SK-N-SH (cell line): Measurements from ENCODE around the gene B4GALNT3. TPM values are rescaled to one million over a fixed set of nuclear protein-coding genes. Genes with fewer than 3 reads are reported as not detected.

Source experiments
- CTCF ChIA-PET: fragments of 300-600, 350-600 bp; formaldehyde crosslinking; extraction: SDS; loops from one replicate; lab custom pipeline; 2021; lab: Yijun Ruan, JAX
- POLR2A ChIA-PET: fragments of 350-600 bp; sonication (Branson Sonifier 250); formaldehyde crosslinking; extraction: SDS; loops from one replicate; lab custom pipeline; 2020; ENCODE audit warnings: antibody characterized with exemption, inconsistent platforms; lab: Yijun Ruan, JAX
- DNase-seq: peaks from one replicate; pipeline ENCODE4 v3.0.0; 2012
- H2AFZ ChIP-seq: fragments of 200-600 bp; sonication (generic); 2 replicates; pipeline ENCODE4 v1.8.1; 2016; ENCODE audit warnings: antibody characterized with exemption, mild to moderate bottlenecking, low read depth
- H3F3A ChIP-seq: fragments of 200-600 bp; sonication (generic); replicated peaks from 2 replicates; pipeline ENCODE3; 2016; ENCODE audit warnings: antibody characterized with exemption, mild to moderate bottlenecking; ENCODE audit not compliant: insufficient read depth
- H3K27ac ChIP-seq, 2 experiments: fragments of 200-500 bp in 1 of 2; fragments of 200-600 bp in 1 of 2; sonication (Bioruptor generic) in 1 of 2; sonication (generic), shearing (Covaris generic) in 1 of 2; 2 replicates each; pipeline versions ENCODE4 v1.5.1 to v1.6.1; 2014 to 2016; ENCODE audit warnings: low read depth in 2 of 2, inconsistent platforms in 1 of 2, low read length in 1 of 2, mild to moderate bottlenecking in 1 of 2, mixed read lengths in 1 of 2
- H3K27me3 ChIP-seq: fragments of 200-600 bp; sonication (generic), shearing (Covaris generic); 2 replicates; pipeline ENCODE4 v1.6.1; 2016; ENCODE audit warnings: mixed run types; ENCODE audit not compliant: insufficient read depth
- H3K36me3 ChIP-seq, 2 experiments: fragments of 200-500 bp in 1 of 2; fragments of 200-600 bp in 1 of 2; sonication (Bioruptor generic) in 1 of 2; sonication (generic) in 1 of 2; replicated peaks in 1 of 2; 2 replicates each; pipeline versions ENCODE3 to v1.5.1; 2014 to 2016; ENCODE audit warnings: low read length in 1 of 2, mild to moderate bottlenecking in 1 of 2; ENCODE audit not compliant: insufficient read depth in 2 of 2, control insufficient read depth in 1 of 2
- H3K4me1 ChIP-seq, 2 experiments: fragments of 200-500 bp in 1 of 2; fragments of 200-600 bp in 1 of 2; sonication (Bioruptor generic) in 1 of 2; sonication (generic), shearing (Covaris generic) in 1 of 2; 2 replicates each; pipeline versions ENCODE4 v1.5.1 to v1.6.1; 2014 to 2016; ENCODE audit warnings: low read depth in 1 of 2, low read length in 1 of 2, mixed run types in 1 of 2; ENCODE audit not compliant: insufficient read depth in 2 of 2, control insufficient read depth in 1 of 2
- H3K4me2 ChIP-seq: fragments of 200-600 bp; sonication (generic), shearing (Covaris generic); 2 replicates; pipeline ENCODE4 v1.6.1; 2017; ENCODE audit warnings: mixed run types
- H3K4me3 ChIP-seq, 2 experiments: fragments of 200-500 bp in 1 of 2; fragments of 200-600 bp in 1 of 2; sonication (Bioruptor generic) in 1 of 2; sonication (generic), shearing (Covaris generic) in 1 of 2; 2 replicates each; pipeline versions ENCODE4 v1.5.1 to v1.8.1; 2014 to 2016; ENCODE audit warnings: low read depth in 2 of 2, inconsistent platforms in 1 of 2, low read length in 1 of 2, mild to moderate bottlenecking in 1 of 2, mixed read lengths in 1 of 2, moderate library complexity in 1 of 2
- H3K79me2 ChIP-seq: fragments of 200-600 bp; sonication (generic); 2 replicates; pipeline ENCODE4 v1.8.1; 2017; ENCODE audit warnings: mild to moderate bottlenecking; ENCODE audit not compliant: insufficient read depth
- H3K9ac ChIP-seq: fragments of 200-600 bp; sonication (generic); 2 replicates; pipeline ENCODE4 v1.6.1; 2017; ENCODE audit warnings: mixed run types
- H3K9me2 ChIP-seq: fragments of 200-600 bp; sonication (generic); 2 replicates; pipeline ENCODE4 v1.6.1; 2017; ENCODE audit warnings: mixed run types
- H3K9me3 ChIP-seq: fragments of 200-600 bp; sonication (generic); 2 replicates; pipeline ENCODE4 v1.6.1; 2017; ENCODE audit warnings: mixed run types, mild to moderate bottlenecking, moderate library complexity
- H4K20me1 ChIP-seq: fragments of 200-600 bp; sonication (generic); 2 replicates; pipeline ENCODE4 v1.6.1; 2017; ENCODE audit warnings: mild to moderate bottlenecking, mixed run types; ENCODE audit not compliant: insufficient read depth
- CHD2 ChIP-seq: fragments of 150-350 bp; IDR thresholded peaks from 2 replicates; pipeline ENCODE4 v1.6.1; 2018; ENCODE audit warnings: low read length; ENCODE audit not compliant: partially characterized antibody
- ELF1 ChIP-seq: IDR thresholded peaks from 2 replicates; pipeline ENCODE4 v1.4.0; 2012
- EP300 ChIP-seq, 2 experiments: IDR thresholded peaks; 2 replicates each; pipeline versions ENCODE4 v1.4.0 to v1.6.1; 2012; ENCODE audit warnings: borderline replicate concordance in 1 of 2, low read depth in 1 of 2, low read length in 1 of 2
- FOSL2 ChIP-seq: IDR thresholded peaks from 2 replicates; pipeline ENCODE4 v1.4.0; 2012; ENCODE audit warnings: low read depth, mild to moderate bottlenecking, moderate library complexity, borderline replicate concordance
- FOXJ3 ChIP-seq: sonication (generic); formaldehyde crosslinking; IDR thresholded peaks from 2 replicates; pipeline ENCODE4 v1.5.1; 2020; ENCODE audit warnings: mild to moderate bottlenecking, missing genetic modification reagents
- FOXM1 ChIP-seq: IDR thresholded peaks from 2 replicates; pipeline ENCODE4 v1.4.0; 2012; ENCODE audit warnings: low read depth, mild to moderate bottlenecking
- IRF3 ChIP-seq: fragments of 150-350 bp; IDR thresholded peaks from 2 replicates; pipeline ENCODE4 v1.6.1; 2016; ENCODE audit warnings: mild to moderate bottlenecking, low read depth, low read length
- MAX ChIP-seq: IDR thresholded peaks from 2 replicates; pipeline ENCODE4 v1.4.0; 2012; ENCODE audit warnings: low read depth
- MEF2A ChIP-seq: IDR thresholded peaks from 2 replicates; pipeline ENCODE4 v1.4.0; 2012; ENCODE audit warnings: low read depth, borderline replicate concordance
- MXI1 ChIP-seq: IDR thresholded peaks from 2 replicates; pipeline ENCODE4 v1.6.1; 2012; ENCODE audit warnings: mild to moderate bottlenecking, low read depth, low read length, improper control_type of control experiment
- NFIC ChIP-seq: IDR thresholded peaks from 2 replicates; pipeline ENCODE4 v1.4.0; 2012; ENCODE audit warnings: borderline replicate concordance
- NRF1 ChIP-seq: IDR thresholded peaks from 2 replicates; pipeline ENCODE4 v1.6.1; 2012; ENCODE audit warnings: low read depth, mild to moderate bottlenecking, low read length
- PBX3 ChIP-seq: IDR thresholded peaks from 2 replicates; pipeline ENCODE4; 2012
- RAD21 ChIP-seq: IDR thresholded peaks from 2 replicates; pipeline ENCODE4 v1.6.1; 2012; ENCODE audit warnings: mild to moderate bottlenecking, low read length
- REST ChIP-seq: IDR thresholded peaks from 2 replicates; pipeline ENCODE4 v1.6.1; 2012; ENCODE audit warnings: mild to moderate bottlenecking, low read depth, low read length, moderate library complexity
- TCF12 ChIP-seq: IDR thresholded peaks from 2 replicates; pipeline ENCODE4 v1.4.0; 2012
- TEAD4 ChIP-seq: IDR thresholded peaks from 2 replicates; pipeline ENCODE4 v1.4.0; 2012; ENCODE audit warnings: mild to moderate bottlenecking, borderline replicate concordance; ENCODE audit not compliant: insufficient read depth
- USF2 ChIP-seq: fragments of 150-350 bp; IDR thresholded peaks from 2 replicates; pipeline ENCODE4 v1.6.1; 2017; ENCODE audit warnings: antibody characterized with exemption, low read length, low read depth, borderline replicate concordance
- YY1 ChIP-seq: IDR thresholded peaks from 2 replicates; pipeline ENCODE4 v1.4.0; 2012; ENCODE audit warnings: low read depth, mild to moderate bottlenecking
- WGBS: methylation state at CpG from one replicate; pipeline ENCODE4 v1.1.6; 2017; ENCODE audit warnings: low lambda C conversion rate; 5-methylcytosine and 5-hydroxymethylcytosine counted together
- polyA plus RNA-seq, 3 experiments: library from polyadenylated mRNA; depleted of rRNA; stranded (reverse); fragments of >200 nt; gene quantifications; 2 replicates each; pipeline ENCODE4 v1.2.3, GENCODE V29; 2012

The B4GALNT3 gene
- polyA plus RNA-seq, 1 of the 3 experiments (the other 2 are of a cell fraction): 0.53 TPM

- H3K4me2 ChIP-seq: no peak overlapping the region
- no peak overlapping the region for H3K4me3 ChIP-seq
- H3K4me1 ChIP-seq: peaks cover 0 to 29% of the 10 kb centered on the region in 2 experiments; a peak in 1 of 4 replicates
- no peaks in the 10 kb centered on the region; the same call in 1 of the 2 replicates for H3K27me3 ChIP-seq
- H3K36me3 ChIP-seq: no peaks in the 10 kb centered on the region
- H2AFZ ChIP-seq: no peak overlapping the region
- 80% methylated on average over 1 of the region's 9 CpGs for WGBS
- DNase-seq: no peak
- H3F3A ChIP-seq: no peaks in the 10 kb centered on the region
- no peak overlapping the region for H3K9ac ChIP-seq
- H3K79me2 ChIP-seq: no peaks in the 10 kb centered on the region
- CTCF ChIA-PET: interaction anchor here (0.8 to 17.8 kb wide), 2 partner anchors 65 to 93 kb away, joined by 3 to 560 read pairs; partner anchors contain the start of gene B4GALNT3
- no peaks in the 10 kb centered on the region for H3K9me3 ChIP-seq
- H3K27ac ChIP-seq: no peak overlapping the region
- no peaks in the 10 kb centered on the region for H4K20me1 ChIP-seq
- no peak for TF ChIP-seq TCF12
- no peak for TF ChIP-seq USF2
- TF ChIP-seq EP300 (IDR thresholded peaks at IDR 0.05; ENCODE audit: borderline replicate concordance in 1 of 2, low read depth in 1 of 2, low read length in 1 of 2): no peak
- TF ChIP-seq TEAD4: no peak
- no peak for TF ChIP-seq YY1
- no peak for TF ChIP-seq IRF3
- no peak for TF ChIP-seq FOSL2
- TF ChIP-seq NFIC: no peak
- no peak for TF ChIP-seq CHD2
- TF ChIP-seq PBX3: no peak
- no peak for TF ChIP-seq ELF1
- no peak for TF ChIP-seq MAX
- TF ChIP-seq MXI1: no peak
- H3K9me2 ChIP-seq: no peaks in the 10 kb centered on the region
- POLR2A ChIA-PET: interaction anchor here (0.6 kb wide), 1 partner anchor 20 kb away, joined by 3 read pairs; no protein-coding TSS in a partner anchor
Measured at GRCh38 chr12:543114-543451, 83.3 kb downstream of the B4GALNT3 start.

- Histone ChIP-seq H3K4me2 (no peak overlapping the region), H3K9ac (no peak overlapping the region), H3K4me3 (no peak overlapping the region), H3K4me1 (peaks cover 0 to 23% of the 10 kb centered on the region in 2 experiments; a peak in 1 of 4 replicates), H3K27ac (no peak overlapping the region), H4K20me1 (no peaks in the 10 kb centered on the region), H3K9me3 (no peaks in the 10 kb centered on the region), H3F3A (no peaks in the 10 kb centered on the region), H3K27me3 (no peaks in the 10 kb centered on the region; the same call in 1 of the 2 replicates), H3K79me2 (no peaks in the 10 kb centered on the region), H2AFZ (no peak overlapping the region), H3K9me2 (no peaks in the 10 kb centered on the region), H3K36me3 (no peaks in the 10 kb centered on the region)
- POLR2A ChIA-PET: no interaction called here
- WGBS: no CpG with 5 or more reads among the region's 8 CpGs
- CTCF ChIA-PET: interaction anchor here (17.8 kb wide), 1 partner anchor 94 kb away, joined by 560 read pairs; the partner anchor contains the start of gene B4GALNT3
- DNase-seq: no peak
- TF ChIP-seq EP300 (IDR thresholded peaks at IDR 0.05; ENCODE audit: borderline replicate concordance in 1 of 2, low read depth in 1 of 2, low read length in 1 of 2) (no peak), IRF3 (no peak), RAD21 (no peak), FOXJ3 (CRISPR knock-in tag) (no peak), FOXM1 (no peak), USF2 (no peak), MEF2A (no peak), NRF1 (no peak), REST (no peak)
Measured at GRCh38 chr12:544142-544541, 84.4 kb downstream of the B4GALNT3 start.
